ENCODE data around the gene EXOC6B. TPM values are rescaled to one million over a fixed set of nuclear protein-coding genes. Genes with fewer than 3 reads are reported as not detected.

EXOC6B gene
- total RNA-seq, 4 donors from 2014 or later, result 22.6 to 47.3 (median 32.5) TPM

DNA sequence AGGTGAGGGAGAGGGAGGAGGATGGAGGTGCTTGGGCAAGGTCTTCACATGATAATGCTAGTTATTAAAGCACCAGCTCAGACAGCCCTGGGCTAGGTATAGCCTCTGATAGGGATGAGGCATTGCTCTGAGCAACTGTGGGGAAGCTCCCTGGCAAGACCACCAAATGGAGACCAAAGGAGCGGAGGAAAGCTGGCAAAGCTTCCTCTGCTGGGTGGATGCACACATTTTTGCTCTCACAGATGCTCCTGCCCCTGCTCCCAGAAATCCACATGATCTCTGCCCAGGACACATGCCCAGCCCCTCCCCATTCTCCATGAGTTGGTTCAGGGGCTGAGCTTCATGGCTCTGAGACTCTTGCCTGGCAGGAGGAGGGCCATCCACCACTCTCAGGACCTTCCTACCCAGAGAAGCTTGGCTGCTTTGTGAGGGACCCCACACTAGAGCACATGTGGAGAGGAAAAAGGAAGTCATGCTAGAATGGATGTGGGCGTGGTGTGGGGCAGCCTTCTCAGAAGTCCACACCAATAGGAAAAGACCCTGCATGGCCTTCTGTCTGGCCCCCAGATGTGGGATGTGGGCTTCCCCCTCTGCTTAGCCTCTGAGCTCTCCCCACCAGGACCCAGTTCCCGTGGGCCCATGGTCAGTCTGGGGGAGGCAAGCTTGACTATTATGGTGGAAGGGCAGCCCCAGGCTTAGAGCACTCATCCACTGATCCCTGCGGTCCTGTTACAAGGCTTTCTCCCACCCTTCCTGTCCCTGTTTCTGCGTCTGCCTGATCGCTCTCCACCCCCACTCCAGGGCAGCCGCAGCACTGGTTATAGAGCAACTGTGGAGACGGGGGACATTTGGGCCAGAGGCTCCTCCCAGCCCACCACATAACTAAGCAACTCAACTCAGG lies 667.7 kb downstream of the EXOC6B start:
- H3K27ac ChIP-seq, result no peak overlapping the region
- no peaks in the 10 kb centered on the region for H3K36me3 ChIP-seq
- TF ChIP-seq POLR2A (IDR thresholded peaks at IDR 0.05), result no peak
- TF ChIP-seq, protein P1, sequence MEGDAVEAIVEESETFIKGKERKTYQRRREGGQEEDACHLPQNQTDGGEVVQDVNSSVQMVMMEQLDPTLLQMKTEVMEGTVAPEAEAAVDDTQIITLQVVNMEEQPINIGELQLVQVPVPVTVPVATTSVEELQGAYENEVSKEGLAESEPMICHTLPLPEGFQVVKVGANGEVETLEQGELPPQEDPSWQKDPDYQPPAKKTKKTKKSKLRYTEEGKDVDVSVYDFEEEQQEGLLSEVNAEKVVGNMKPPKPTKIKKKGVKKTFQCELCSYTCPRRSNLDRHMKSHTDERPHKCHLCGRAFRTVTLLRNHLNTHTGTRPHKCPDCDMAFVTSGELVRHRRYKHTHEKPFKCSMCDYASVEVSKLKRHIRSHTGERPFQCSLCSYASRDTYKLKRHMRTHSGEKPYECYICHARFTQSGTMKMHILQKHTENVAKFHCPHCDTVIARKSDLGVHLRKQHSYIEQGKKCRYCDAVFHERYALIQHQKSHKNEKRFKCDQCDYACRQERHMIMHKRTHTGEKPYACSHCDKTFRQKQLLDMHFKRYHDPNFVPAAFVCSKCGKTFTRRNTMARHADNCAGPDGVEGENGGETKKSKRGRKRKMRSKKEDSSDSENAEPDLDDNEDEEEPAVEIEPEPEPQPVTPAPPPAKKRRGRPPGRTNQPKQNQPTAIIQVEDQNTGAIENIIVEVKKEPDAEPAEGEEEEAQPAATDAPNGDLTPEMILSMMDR (IDR thresholded peaks at IDR 0.05), result no peak
- no peaks in the 10 kb centered on the region for H3K4me1 ChIP-seq
- intact Hi-C loops (cut with DNase I), result loop anchor here (10.0 kb wide), 1 partner anchor 587 kb away; no protein-coding TSS in a partner anchor
- H3K4me3 ChIP-seq (replicated peaks in 1 of 3), result no peak overlapping the region
- no peaks in the 10 kb centered on the region for H3K27me3 ChIP-seq
- WGBS, 2 donors, result 75 to 92% methylated on average over 6 to 7 of the region's 8 CpGs
- H3K9me3 ChIP-seq, result no peaks in the 10 kb centered on the region
- DNase-seq, result no peak

DNA sequence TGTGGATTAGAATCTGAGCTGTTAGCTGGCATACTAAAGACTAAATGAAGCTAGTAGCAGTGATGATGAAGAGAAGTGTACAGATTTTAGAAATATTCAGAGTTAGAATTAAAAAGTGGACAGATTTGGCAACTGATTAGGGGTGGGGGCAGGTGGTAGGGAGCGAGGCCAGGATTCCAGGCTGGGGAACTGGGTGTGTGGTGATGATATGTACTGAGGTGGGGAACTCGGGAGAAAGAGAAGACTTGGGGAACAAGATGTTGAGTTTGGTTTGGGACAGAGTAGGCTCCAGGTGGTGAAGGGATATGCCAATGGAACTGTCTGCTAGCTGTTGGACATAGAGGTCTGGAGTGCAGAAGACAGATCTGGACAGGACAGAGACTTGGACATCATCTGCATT lies 669.0 kb downstream of the EXOC6B start:
- Histone ChIP-seq H3K9me3 (no peaks in the 10 kb centered on the region), H3K36me3 (no peaks in the 10 kb centered on the region), H3K27ac (no peak overlapping the region), H3K4me1 (no peaks in the 10 kb centered on the region), H3K27me3 (no peaks in the 10 kb centered on the region), H3K4me3 (replicated peaks in 1 of 3) (no peak overlapping the region)
- intact Hi-C loops (cut with DNase I), result loop anchor here (10.0 kb wide), 1 partner anchor 588 kb away; no protein-coding TSS in a partner anchor
- 81 to 86% methylated on average over 2 of the region's 2 CpGs for WGBS, 2 donors
- TF ChIP-seq, protein P1 (IDR thresholded peaks at IDR 0.05), result no peak
- no peak for TF ChIP-seq POLR2A (IDR thresholded peaks at IDR 0.05)
- no peak for DNase-seq

DNA sequence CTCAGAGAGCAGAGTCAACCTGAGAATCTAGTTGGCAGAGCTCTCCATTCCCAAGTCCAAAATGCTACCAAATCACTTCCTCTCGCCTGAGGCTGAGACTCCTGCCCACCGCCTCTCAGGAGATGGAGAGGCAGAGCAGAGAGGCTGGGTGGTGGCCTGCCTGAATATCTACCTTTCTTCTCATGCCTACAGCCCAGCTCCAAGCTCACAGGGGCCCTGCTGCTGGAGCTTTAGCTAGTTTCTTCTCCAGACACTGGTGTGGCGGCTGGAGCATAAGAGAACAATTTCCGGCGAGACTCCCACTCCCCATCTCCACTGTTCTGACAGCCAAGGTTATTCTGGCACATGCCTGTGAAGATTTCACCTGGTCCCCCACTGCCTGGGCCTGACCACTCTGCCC lies 670.1 kb downstream of the EXOC6B start:
- TF ChIP-seq POLR2A (IDR thresholded peaks at IDR 0.05), result no peak
- TF ChIP-seq, protein P1 (IDR thresholded peaks at IDR 0.05), result no peak

DNA sequence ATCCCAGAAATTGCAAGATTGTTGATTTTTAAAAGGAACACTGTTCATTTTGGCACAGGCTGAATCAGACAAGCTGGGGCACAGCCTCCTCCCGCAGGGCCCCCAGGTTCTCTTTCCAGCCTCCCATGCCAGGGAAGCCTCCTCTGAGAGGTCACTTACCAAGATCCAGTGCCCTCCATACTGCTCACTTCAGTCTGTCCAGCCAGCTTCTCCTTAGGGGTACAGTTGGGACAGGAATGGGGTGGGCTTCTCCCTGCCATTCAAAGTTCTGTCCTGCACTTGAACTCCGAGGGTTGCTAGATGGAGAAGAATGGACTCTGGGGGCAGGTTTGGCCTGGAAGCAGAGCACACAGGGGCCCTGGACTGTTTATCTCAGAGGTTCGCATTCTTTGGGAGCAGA lies 670.7 kb downstream of the EXOC6B start:
- Histone ChIP-seq H3K27me3 (no peaks in the 10 kb centered on the region), H3K27ac (no peak overlapping the region), H3K9me3 (no peaks in the 10 kb centered on the region), H3K4me1 (peaks cover under 1 to 1% of the 10 kb centered on the region in 2 donors), H3K4me3 (replicated peaks in 1 of 3) (no peak overlapping the region), H3K36me3 (no peaks in the 10 kb centered on the region)
- intact Hi-C loops (cut with DNase I), result loop anchor here (10.0 kb wide), 1 partner anchor 590 kb away; no protein-coding TSS in a partner anchor
- 93 to 100% methylated on average over 3 of the region's 3 CpGs for WGBS, 2 donors
- TF ChIP-seq POLR2A (IDR thresholded peaks at IDR 0.05), result no peak
- TF ChIP-seq, protein P1 (IDR thresholded peaks at IDR 0.05), result no peak
- no peak for DNase-seq

More for the DNA sequence above, 670.1 kb downstream of the EXOC6B start:
- Histone ChIP-seq H3K4me1 (no peaks in the 10 kb centered on the region), H3K27ac (no peak overlapping the region), H3K4me3 (replicated peaks in 1 of 3) (no peak overlapping the region), H3K9me3 (no peaks in the 10 kb centered on the region), H3K27me3 (no peaks in the 10 kb centered on the region), H3K36me3 (no peaks in the 10 kb centered on the region)
- DNase-seq, result no peak
- intact Hi-C loops (cut with DNase I), result loop anchor here (10.0 kb wide), 1 partner anchor 589 kb away; no protein-coding TSS in a partner anchor
- WGBS, 2 donors, result 92 to 94% methylated on average over 5 of the region's 5 CpGs
